ENCODE measurements around the gene USP26. TPM values are rescaled to one million over a fixed set of nuclear protein-coding genes. Genes with fewer than 3 reads are reported as not detected.

Gene USP26
- total RNA-seq: not detected

GRCh38 chrX:133097031-133097430 is at the start of gene USP26:
Gene USP26 (minus strand): TSS chrX:133097109. CDS start chrX:133028220, 68,889 bp downstream.
- intact Hi-C loops (cut with DNase I; ENCODE audit: low total_unique reads): no loop called here
- TF ChIP-seq CTCF (IDR thresholded peaks at IDR 0.05): no peak
- no peak for TF ChIP-seq POLR2AphosphoS5 (IDR thresholded peaks at IDR 0.05)
- TF ChIP-seq POLR2A (IDR thresholded peaks at IDR 0.05): no peak
- no peak for DNase-seq (ENCODE audit: low spot score in 2 of 2)
- Histone ChIP-seq H3K4me3 (no peak within 1 kb of the TSS), H3K27ac (no peak within 1 kb of the TSS), H3K4me1 (no peaks in the 10 kb centered on the region), H3K27me3 (peaks cover 0 to 2% of the 10 kb centered on the region in 2 donors), H3K36me3 (no peaks in the 10 kb centered on the region), H3K9me3 (peaks cover 0 to 9% of the 10 kb centered on the region in 2 donors)

- intact Hi-C loops (cut with DNase I; ENCODE audit: low total_unique reads): no loop called here
- no peak for DNase-seq (ENCODE audit: low spot score in 2 of 2)
- TF ChIP-seq POLR2A (IDR thresholded peaks at IDR 0.05) (no peak), CTCF (IDR thresholded peaks at IDR 0.05) (no peak), POLR2AphosphoS5 (IDR thresholded peaks at IDR 0.05) (no peak)
Measured at GRCh38 chrX:133134282-133134681, 37.4 kb upstream of the USP26 start.

GRCh38 chrX:133120406-133120805 is 23.5 kb upstream of the USP26 start:
- no peaks in the 10 kb centered on the region for H3K9me3 ChIP-seq
- no peak for DNase-seq (ENCODE audit: low spot score in 2 of 2)
- H3K4me3 ChIP-seq: no peak overlapping the region
- no peaks in the 10 kb centered on the region for H3K4me1 ChIP-seq
- no peak overlapping the region for H3K27ac ChIP-seq
- H3K27me3 ChIP-seq: peaks cover 0 to 22% of the 10 kb centered on the region in 2 donors
- intact Hi-C loops (cut with DNase I; ENCODE audit: low total_unique reads): no loop called here
- H3K36me3 ChIP-seq: no peaks in the 10 kb centered on the region
- TF ChIP-seq POLR2A (IDR thresholded peaks at IDR 0.05) (no peak), CTCF (IDR thresholded peaks at IDR 0.05) (no peak), POLR2AphosphoS5 (IDR thresholded peaks at IDR 0.05) (no peak)

More at GRCh38 chrX:133134282-133134681, 37.4 kb upstream of the USP26 start:
- H3K36me3 ChIP-seq: no peaks in the 10 kb centered on the region
- H3K4me3 ChIP-seq: no peak overlapping the region
- H3K4me1 ChIP-seq: no peaks in the 10 kb centered on the region
- no peak overlapping the region for H3K27ac ChIP-seq
- H3K27me3 ChIP-seq: peaks cover 0 to 41% of the 10 kb centered on the region in 2 donors
- H3K9me3 ChIP-seq: no peaks in the 10 kb centered on the region

- Histone ChIP-seq H3K27ac (no peak overlapping the region), H3K4me1 (no peaks in the 10 kb centered on the region)
- intact Hi-C loops (cut with DNase I; ENCODE audit: low total_unique reads): no loop called here
Measured at GRCh38 chrX:133094098-133094731, 2.7 kb downstream of the USP26 start.

More at GRCh38 chrX:133094098-133094731, 2.7 kb downstream of the USP26 start:
- Histone ChIP-seq H3K36me3 (no peaks in the 10 kb centered on the region), H3K9me3 (peaks cover 0 to 9% of the 10 kb centered on the region in 2 donors), H3K27me3 (peaks cover 0 to 15% of the 10 kb centered on the region in 2 donors), H3K4me3 (no peak overlapping the region)
- TF ChIP-seq POLR2A (IDR thresholded peaks at IDR 0.05) (no peak), POLR2AphosphoS5 (IDR thresholded peaks at IDR 0.05) (no peak), CTCF (IDR thresholded peaks at IDR 0.05) (no peak)
- DNase-seq (ENCODE audit: low spot score in 2 of 2): no peak

Data from breast epithelium (tissue), 4 donors.